T-cell (primary cell): Measurements from ENCODE around the gene MOB1A. TPM values are rescaled to one million over a fixed set of nuclear protein-coding genes. Genes with fewer than 3 reads are reported as not detected.
A peak's percentile ranks its signal among the peaks of the same experiment; 100 is the strongest.

Experiments used
- ATAC-seq, 4 experiments: fragments of 200-7000 bp in 3 of 4; fragments of 150-1000 bp in 1 of 4; cut with Tn5 transposase; replicated peaks in 1 of 4; 1 replicate in 3 of 4; 2 replicates in 1 of 4; pipeline ENCODE4 v1.10.0; 2021; ENCODE audit warnings: moderate library complexity in 3 of 4, mild to moderate bottlenecking in 2 of 4, moderate number of reproducible peaks in 1 of 4
- CTCF ChIA-PET, 2 donors: fragments of 300-600 bp; sonication (Branson Sonifier 250); formaldehyde crosslinking; loops; one replicate each; lab custom pipeline; 2022; ENCODE audit warnings: antibody characterized with exemption in 2 of 2; lab: Charles Lee
- POLR2A ChIA-PET, 2 donors: fragments of 300-600 bp; sonication (Branson Sonifier 250); formaldehyde crosslinking; loops; one replicate each; lab custom pipeline; 2022; ENCODE audit warnings: antibody characterized with exemption in 2 of 2; lab: Charles Lee
- DNase-seq, 35 experiments: peaks; one replicate each; pipeline versions ENCODE4 v3.0.0 to v3.0.0-alpha.2; 2013 to 2023
- H3K27ac ChIP-seq: one replicate; pipeline ENCODE4 v1.5.1; 2013; ENCODE audit warnings: low read length
- H3K27me3 ChIP-seq, 2 experiments: replicated peaks in 1 of 2; 1 replicate in 1 of 2; 2 replicates in 1 of 2; pipeline versions ENCODE4 v1.6.1 to v1.7.0; 2013; ENCODE audit warnings: low read length in 1 of 2, mixed read lengths in 1 of 2; ENCODE audit not compliant: control insufficient read depth in 2 of 2, insufficient read depth in 2 of 2; ENCODE audit errors: extremely low read depth in 1 of 2
- H3K36me3 ChIP-seq, 2 donors: 1 replicate in 1 of 2; 2 replicates in 1 of 2; pipeline versions ENCODE4 v1.6.1 to v1.7.0; 2013; ENCODE audit warnings: low read length in 1 of 2; ENCODE audit not compliant: control insufficient read depth in 2 of 2, insufficient read depth in 1 of 2; ENCODE audit errors: extremely low read depth in 1 of 2
- H3K4me1 ChIP-seq, 2 experiments: 1 replicate in 1 of 2; 2 replicates in 1 of 2; pipeline versions ENCODE4 v1.6.1 to v1.7.0; 2013; ENCODE audit warnings: low read length in 2 of 2, mixed read lengths in 1 of 2; ENCODE audit not compliant: insufficient read depth in 2 of 2, control insufficient read depth in 1 of 2; ENCODE audit errors: extremely low read depth in 1 of 2
- H3K4me3 ChIP-seq, 2 donors: 1 replicate in 1 of 2; 2 replicates in 1 of 2; pipeline versions ENCODE4 v1.5.1 to v1.7.0; 2013; ENCODE audit warnings: mild to moderate bottlenecking in 2 of 2, low read length in 1 of 2, moderate library complexity in 1 of 2; ENCODE audit not compliant: control insufficient read depth in 1 of 2; ENCODE audit errors: extremely low read depth in 1 of 2
- H3K9me3 ChIP-seq: 2 replicates; pipeline ENCODE4 v1.7.0; 2013
- H3K27ac Mint-ChIP-seq, 2 donors: one replicate each; pipeline ENCODE4 v1.8.0; 2020 to 2021; ENCODE audit warnings: mild to moderate bottlenecking in 2 of 2, mixed read lengths in 2 of 2
- H3K27me3 Mint-ChIP-seq, 2 donors: one replicate each; pipeline ENCODE4 v1.8.0; 2021 to 2022; ENCODE audit warnings: mixed read lengths in 2 of 2
- H3K36me3 Mint-ChIP-seq: one replicate; pipeline ENCODE4 v1.8.0; 2021; ENCODE audit warnings: mixed read lengths
- H3K4me1 Mint-ChIP-seq, 3 donors: one replicate each; pipeline ENCODE4 v1.8.0; 2020 to 2022; ENCODE audit warnings: mixed read lengths in 3 of 3, mild to moderate bottlenecking in 1 of 3
- H3K4me3 Mint-ChIP-seq, 3 donors: one replicate each; pipeline ENCODE4 v1.8.0; 2020 to 2022; ENCODE audit warnings: mild to moderate bottlenecking in 3 of 3, mixed read lengths in 3 of 3, moderate library complexity in 3 of 3
- H3K9me3 Mint-ChIP-seq, 3 donors: one replicate each; pipeline ENCODE4 v1.8.0; 2020 to 2022; ENCODE audit warnings: mixed read lengths in 3 of 3
- WGBS: methylation state at CpG from one replicate; pipeline ENCODE4 v1.1.5; 2013; ENCODE audit warnings: missing lambda C conversion rate; ENCODE audit not compliant: insufficient coverage; 5-methylcytosine and 5-hydroxymethylcytosine counted together
- total RNA-seq, 35 experiments: library from RNA in 6 of 35; stranded (reverse) in 6 of 35; fragments of 120-200 nt in 1 of 35; gene quantifications; one replicate each; pipeline versions ENCODE4 v1.2.1 to v1.2.4 and lab custom pipeline; 2013 to 2026

Gene MOB1A
- total RNA-seq, 5 donors from 2014 or later (not counting 1 experiment from before 2014, with no cell fraction given), result 131 to 156 (median 138) TPM

GRCh38 chr2:74149247-74149525, 29.5 kb downstream of the MOB1A start:
- Mint-ChIP-seq H3K27ac (peak overlapping the region in 1 of 2 donors; percentile 45), H3K9me3 (no peaks in the 10 kb centered on the region), H3K27me3 (no peaks in the 10 kb centered on the region), H3K36me3 (peaks cover 4% of the 10 kb centered on the region), H3K4me3 (no peak overlapping the region), H3K4me1 (peaks cover 0 to 8% (median 0%) of the 10 kb centered on the region in 3 donors)
- H3K27me3 ChIP-seq, result no peaks in the 10 kb centered on the region
- WGBS, result 95% methylated on average over 2 of the region's 5 CpGs
- H3K36me3 ChIP-seq, result peaks cover 9 to 31% of the 10 kb centered on the region in 2 donors
- no peaks in the 10 kb centered on the region for H3K9me3 ChIP-seq
- ChIA-PET POLR2A (no interaction called here), CTCF (interaction anchor here (0.5 to 2.5 kb wide), 8 partner anchors 9 to 407 kb away, joined by 3 to 7 read pairs (median 6); no protein-coding TSS in a partner anchor)
- no peak for DNase-seq
- H3K4me1 ChIP-seq, result peaks cover 6 to 26% of the 10 kb centered on the region in 2 experiments
- H3K27ac ChIP-seq, result no peak overlapping the region
- ATAC-seq, result no peak
- H3K4me3 ChIP-seq, result no peak overlapping the region

GRCh38 chr2:74148457-74149246, 30.0 kb downstream of the MOB1A start:
- no peak for DNase-seq
- H3K27ac Mint-ChIP-seq, result peak overlapping the region in 1 of 2 donors; percentile 45

GRCh38 chr2:74147727-74148456, 30.8 kb downstream of the MOB1A start, which contains the start of gene BOLA3:
BOLA3 (minus strand) TSS chr2:74147912; CDS start chr2:74147874, 38 bp downstream.
- Histone ChIP-seq H3K27ac (peak within 1 kb of the TSS; percentile 64), H3K36me3 (peaks cover 5 to 19% of the 10 kb centered on the region in 2 donors), H3K4me3 (peak within 1 kb of the TSS; percentile 64 to 70), H3K9me3 (no peaks in the 10 kb centered on the region), H3K4me1 (peaks cover 6 to 26% of the 10 kb centered on the region in 2 experiments), H3K27me3 (no peaks in the 10 kb centered on the region)
- Mint-ChIP-seq H3K27ac (no peak within 1 kb of the TSS), H3K9me3 (no peaks in the 10 kb centered on the region), H3K27me3 (no peaks in the 10 kb centered on the region), H3K4me3 (no peak within 1 kb of the TSS), H3K36me3 (peaks cover 2% of the 10 kb centered on the region), H3K4me1 (peaks cover 0 to 5% (median 0%) of the 10 kb centered on the region in 3 donors)
- DNase-seq (peak; percentile 38 to 84 (median 63)), ATAC-seq (peak; percentile 90 to 98 (median 97))
- ChIA-PET CTCF (interaction anchor here (0.5 to 2.1 kb wide), 17 partner anchors 11 to 324 kb away, joined by 3 to 17 read pairs (median 4); partner anchors contain the start of genes STAMBP (in 2 of the 2) and MOB1A (in 1 of the 2)), POLR2A (no interaction called here)
- 4% methylated on average over 59 of the region's 67 CpGs for WGBS

More at GRCh38 chr2:74148457-74149246, 30.0 kb downstream of the MOB1A start:
- Histone ChIP-seq H3K9me3 (no peaks in the 10 kb centered on the region), H3K27ac (peak overlapping the region; percentile 64), H3K4me1 (peaks cover 6 to 26% of the 10 kb centered on the region in 2 experiments), H3K36me3 (peaks cover 7 to 27% of the 10 kb centered on the region in 2 donors), H3K27me3 (no peaks in the 10 kb centered on the region), H3K4me3 (peak overlapping the region in 1 of 2 donors; percentile 64)
- no peak for ATAC-seq
- WGBS, result 54% methylated on average over 8 of the region's 16 CpGs
- Mint-ChIP-seq H3K4me3 (no peak overlapping the region), H3K36me3 (peaks cover 3% of the 10 kb centered on the region), H3K9me3 (no peaks in the 10 kb centered on the region), H3K27me3 (no peaks in the 10 kb centered on the region), H3K4me1 (peaks cover 0 to 8% (median 0%) of the 10 kb centered on the region in 3 donors)
- ChIA-PET CTCF (interaction anchor here (0.5 to 2.1 kb wide), 8 partner anchors 10 to 315 kb away, joined by 3 to 6 read pairs (median 4); no protein-coding TSS in a partner anchor), POLR2A (no interaction called here)

GRCh38 chr2:74146929-74147726, 31.6 kb downstream of the MOB1A start:
- Mint-ChIP-seq H3K36me3 (peaks cover 7% of the 10 kb centered on the region), H3K9me3 (no peaks in the 10 kb centered on the region), H3K27ac (no peak overlapping the region), H3K4me1 (peaks cover 0 to 10% (median 0%) of the 10 kb centered on the region in 3 donors), H3K27me3 (no peaks in the 10 kb centered on the region), H3K4me3 (no peak overlapping the region)
- peak in 11 of 35 experiments; percentile 4 to 30 (median 11) for DNase-seq
- H3K9me3 ChIP-seq, result no peaks in the 10 kb centered on the region
- H3K4me1 ChIP-seq, result peaks cover 6 to 26% of the 10 kb centered on the region in 2 experiments
- no peaks in the 10 kb centered on the region for H3K27me3 ChIP-seq
- 12% methylated on average over 18 of the region's 29 CpGs for WGBS
- CTCF ChIA-PET, result interaction anchor here (0.6 to 2.1 kb wide), 16 partner anchors 11 to 653 kb away, joined by 3 to 17 read pairs (median 4); partner anchors contain the start of genes STAMBP (in 2 of the 2) and MOB1A (in 1 of the 2)
- H3K27ac ChIP-seq, result peak overlapping the region; percentile 51
- POLR2A ChIA-PET, result no interaction called here
- peak in 3 of 4 experiments; percentile 2 to 35 (median 18) for ATAC-seq
- peaks cover 5 to 20% of the 10 kb centered on the region in 2 donors for H3K36me3 ChIP-seq
- H3K4me3 ChIP-seq, result peak overlapping the region; percentile 64 to 70

- POLR2A ChIA-PET, result interaction anchor here in 1 of 2 donors (0.7 kb wide), 1 partner anchor 36 kb away, joined by 4 read pairs; the partner anchor contains the start of gene MOB1A
- DNase-seq (no peak), ATAC-seq (no peak)
- CTCF ChIA-PET, result no interaction called here
- peaks cover 2 to 26% of the 10 kb centered on the region in 2 donors for H3K36me3 ChIP-seq
- H3K4me3 Mint-ChIP-seq, result no peak overlapping the region
- H3K4me1 Mint-ChIP-seq, result peaks cover 0 to 12% (median 0%) of the 10 kb centered on the region in 3 donors
- H3K27ac Mint-ChIP-seq, result no peak overlapping the region
- no peaks in the 10 kb centered on the region for H3K27me3 Mint-ChIP-seq
- no peaks in the 10 kb centered on the region for H3K9me3 Mint-ChIP-seq
- no peak overlapping the region for H3K27ac ChIP-seq
- no peaks in the 10 kb centered on the region for H3K9me3 ChIP-seq
- no peak overlapping the region for H3K4me3 ChIP-seq
- peaks cover 6 to 15% of the 10 kb centered on the region in 2 experiments for H3K4me1 ChIP-seq
- H3K36me3 Mint-ChIP-seq, result peaks cover 25% of the 10 kb centered on the region
- WGBS, result 94% methylated on average over 5 of the region's 6 CpGs
- no peaks in the 10 kb centered on the region for H3K27me3 ChIP-seq
Observed at GRCh38 chr2:74142340-74142739, 36.3 kb downstream of the MOB1A start.
